ENCODE data around the gene MYO15A. TPM values are rescaled to one million over a fixed set of nuclear protein-coding genes. Genes with fewer than 3 reads are reported as not detected.

Gene MYO15A
- total RNA-seq, 4 donors from 2014 or later: 0.44 to 3.2 (median 1.2) TPM

- TF ChIP-seq, protein P1, sequence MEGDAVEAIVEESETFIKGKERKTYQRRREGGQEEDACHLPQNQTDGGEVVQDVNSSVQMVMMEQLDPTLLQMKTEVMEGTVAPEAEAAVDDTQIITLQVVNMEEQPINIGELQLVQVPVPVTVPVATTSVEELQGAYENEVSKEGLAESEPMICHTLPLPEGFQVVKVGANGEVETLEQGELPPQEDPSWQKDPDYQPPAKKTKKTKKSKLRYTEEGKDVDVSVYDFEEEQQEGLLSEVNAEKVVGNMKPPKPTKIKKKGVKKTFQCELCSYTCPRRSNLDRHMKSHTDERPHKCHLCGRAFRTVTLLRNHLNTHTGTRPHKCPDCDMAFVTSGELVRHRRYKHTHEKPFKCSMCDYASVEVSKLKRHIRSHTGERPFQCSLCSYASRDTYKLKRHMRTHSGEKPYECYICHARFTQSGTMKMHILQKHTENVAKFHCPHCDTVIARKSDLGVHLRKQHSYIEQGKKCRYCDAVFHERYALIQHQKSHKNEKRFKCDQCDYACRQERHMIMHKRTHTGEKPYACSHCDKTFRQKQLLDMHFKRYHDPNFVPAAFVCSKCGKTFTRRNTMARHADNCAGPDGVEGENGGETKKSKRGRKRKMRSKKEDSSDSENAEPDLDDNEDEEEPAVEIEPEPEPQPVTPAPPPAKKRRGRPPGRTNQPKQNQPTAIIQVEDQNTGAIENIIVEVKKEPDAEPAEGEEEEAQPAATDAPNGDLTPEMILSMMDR (IDR thresholded peaks at IDR 0.05; ENCODE audit: low read depth): no peak
These were observed 97.3 kb downstream of the MYO15A start for GRCh38 chr17:18205861-18206260.

DNA sequence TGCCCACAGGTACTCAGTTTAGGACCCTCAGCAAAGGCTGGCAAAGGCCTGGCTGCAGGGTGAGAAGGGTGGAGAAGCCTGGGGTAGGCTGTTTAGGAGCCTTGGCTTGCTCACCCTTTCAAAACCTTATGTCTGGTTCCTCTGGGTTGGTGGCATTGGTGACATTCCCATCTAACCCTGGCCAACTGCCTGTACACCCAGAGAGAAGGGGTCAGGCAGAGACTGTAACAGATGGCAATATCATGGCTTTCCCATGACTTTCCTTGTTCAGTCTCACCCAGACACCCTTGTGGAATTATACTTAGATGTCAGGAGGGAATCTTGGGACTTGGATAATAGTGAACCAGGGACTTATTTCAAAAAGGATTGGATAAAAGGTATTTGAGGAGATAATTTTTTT, 98.4 kb downstream of the MYO15A start:
- TF ChIP-seq, protein P1 (IDR thresholded peaks at IDR 0.05; ENCODE audit: low read depth): no peak

DNA sequence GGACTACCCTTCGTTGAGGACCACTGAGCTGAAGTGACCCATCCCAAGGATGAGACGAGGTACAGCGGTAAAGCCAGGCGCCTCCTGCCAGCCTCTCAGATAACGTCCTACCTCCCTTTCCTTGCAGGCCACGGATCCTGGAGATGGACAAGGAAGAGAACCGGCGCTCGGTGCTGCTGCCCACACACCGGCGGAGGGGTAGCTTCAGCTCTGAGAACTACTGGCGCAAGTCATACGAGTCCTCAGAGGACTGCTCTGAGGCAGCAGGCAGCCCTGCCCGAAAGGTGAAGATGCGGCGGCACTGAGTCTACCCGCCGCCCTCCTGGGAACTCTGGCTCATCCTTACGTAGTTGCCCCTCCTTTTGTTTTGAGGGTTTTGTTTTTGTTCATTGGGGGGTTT, 99.5 kb downstream of the MYO15A start:
- TF ChIP-seq, protein P1 (IDR thresholded peaks at IDR 0.05; ENCODE audit: low read depth): no peak

- TF ChIP-seq, protein P1 (IDR thresholded peaks at IDR 0.05; ENCODE audit: low read depth): no peak
These were observed 105.2 kb downstream of the MYO15A start for GRCh38 chr17:18213666-18214270.

GRCh38 chr17:18217412-18218015, 109.0 kb downstream of the MYO15A start:
- TF ChIP-seq, protein P1 (IDR thresholded peaks at IDR 0.05; ENCODE audit: low read depth): no peak

DNA sequence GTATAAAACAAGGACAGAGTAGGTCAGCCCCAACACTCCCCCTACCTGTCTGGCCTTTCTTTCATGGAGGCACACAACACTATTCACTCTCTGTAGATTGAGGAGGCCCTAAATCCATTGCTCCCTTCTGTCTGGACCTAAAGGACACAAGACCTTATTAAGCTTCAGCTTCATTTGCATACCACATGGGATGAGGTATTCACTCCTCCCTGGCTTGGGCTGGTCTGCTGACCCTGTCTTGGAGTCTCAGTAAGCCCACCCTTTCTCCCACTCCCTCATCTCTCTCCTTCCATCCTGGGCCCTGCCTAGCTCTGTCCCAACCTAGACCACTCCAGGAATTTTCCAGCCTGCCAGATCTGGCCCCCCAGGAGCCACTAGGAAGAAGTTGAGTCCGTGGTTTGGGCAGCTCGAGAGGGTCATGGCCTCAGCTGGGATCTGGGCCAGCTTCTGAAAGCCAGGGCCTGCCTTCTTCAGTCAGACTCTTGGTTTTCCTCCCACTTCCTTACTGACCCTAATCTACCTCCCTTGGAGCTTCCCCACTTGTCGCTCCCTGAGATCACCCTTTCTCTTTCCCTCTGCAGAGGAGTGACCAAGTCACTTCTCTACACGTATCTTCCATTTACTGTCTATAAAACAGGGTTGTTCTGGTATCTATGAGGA, 110.3 kb downstream of the MYO15A start:
- TF ChIP-seq, protein P1 (IDR thresholded peaks at IDR 0.05; ENCODE audit: low read depth): no peak

GRCh38 chr17:18224053-18224386, 115.5 kb downstream of the MYO15A start:
- TF ChIP-seq, protein P1 (IDR thresholded peaks at IDR 0.05; ENCODE audit: low read depth): no peak
